GM18502 (cell line): Measurements from ENCODE around the gene UTP20.

ENCODE experiments used
- ATAC-seq: cut with Tn5 transposase; IDR thresholded peaks from one replicate; pipeline ENCODE4 v1.9.1; 2021; ENCODE audit warnings: mild to moderate bottlenecking; ENCODE audit not compliant: unreplicated experiment, poor library complexity

UTP20 gene

GRCh38 chr12:101280006-101280505 is at the start of gene UTP20:
Gene UTP20 (plus strand): TSS chr12:101280105. CDS start chr12:101280283, 178 bp downstream.
- ATAC-seq: peak; percentile 100

GRCh38 chr12:101230547-101230946 is 49.4 kb upstream of the UTP20 start:
- no peak for ATAC-seq

- no peak for ATAC-seq
Observed at GRCh38 chr12:101231636-101232035, 48.3 kb upstream of the UTP20 start.

GRCh38 chr12:101235686-101236085 is 44.2 kb upstream of the UTP20 start:
- ATAC-seq: no peak

- ATAC-seq: no peak
Observed at GRCh38 chr12:101238306-101238705, 41.6 kb upstream of the UTP20 start.

DNA sequence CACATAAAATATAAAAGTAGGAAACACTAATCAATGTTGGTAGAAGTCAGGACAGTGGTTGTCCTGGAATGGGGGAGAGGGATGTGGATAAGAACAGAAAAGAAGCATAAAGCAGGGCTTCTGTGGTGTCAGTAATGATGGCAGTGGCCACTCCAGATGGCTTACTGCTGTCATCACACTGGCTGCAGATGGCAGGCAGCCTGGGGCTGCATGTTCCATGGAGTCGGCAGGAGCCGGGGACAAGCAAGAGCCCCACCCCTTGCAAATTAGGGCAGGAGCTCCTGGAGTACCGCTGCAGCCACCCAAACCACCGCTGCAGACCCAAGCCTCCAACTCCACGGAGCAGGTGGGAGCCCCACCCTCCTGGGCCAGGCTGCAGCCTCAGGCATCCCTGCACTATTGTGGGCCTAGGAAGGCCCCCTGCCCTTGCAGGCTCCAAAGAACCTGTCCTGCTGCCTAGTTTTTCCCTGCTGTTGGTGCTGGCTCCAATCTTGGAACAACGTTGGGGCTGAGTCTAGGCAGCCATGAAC is 41.0 kb upstream of the UTP20 start:
- ATAC-seq: no peak

DNA sequence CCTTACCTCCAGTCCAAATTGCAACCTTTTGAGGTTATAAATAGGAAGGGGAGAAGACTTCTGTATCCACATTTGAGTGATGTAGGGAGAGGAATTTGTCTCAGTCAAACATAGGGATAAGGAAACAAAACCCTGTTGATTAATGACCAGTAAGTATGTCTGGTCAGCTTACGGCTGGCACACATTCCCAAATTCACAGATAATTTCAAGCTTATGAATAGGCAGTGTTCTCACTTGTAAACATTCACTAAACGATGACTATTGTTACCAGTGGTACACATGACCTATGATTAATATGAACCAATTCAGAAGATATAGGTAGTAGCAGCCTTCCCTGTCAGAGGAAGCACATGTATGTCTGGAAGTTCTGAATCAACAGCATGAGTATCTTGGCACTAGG is 36.8 kb upstream of the UTP20 start:
- ATAC-seq: no peak

- no peak for ATAC-seq
Observed at GRCh38 chr12:101243616-101244015, 36.3 kb upstream of the UTP20 start.

GRCh38 chr12:101256266-101256665 is 23.6 kb upstream of the UTP20 start:
- no peak for ATAC-seq

DNA sequence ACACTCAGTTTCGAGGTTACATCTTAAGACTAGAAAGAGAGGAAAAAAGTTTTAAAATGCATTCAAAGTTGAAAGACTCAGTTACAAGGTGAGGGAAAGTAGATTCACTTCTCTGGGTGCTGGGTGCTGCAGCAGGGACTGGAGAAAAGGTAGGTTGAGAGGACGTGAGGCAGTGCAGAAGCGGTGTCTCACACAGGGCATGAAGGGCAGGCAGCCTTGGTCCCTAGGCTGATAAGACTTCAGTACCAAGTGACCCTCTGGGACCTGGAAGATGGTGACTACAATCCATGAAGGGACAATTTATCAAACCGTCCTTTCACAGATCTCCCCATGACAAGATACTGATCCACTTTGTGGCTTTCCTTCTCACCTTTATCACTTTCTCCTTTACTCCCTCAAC is 22.5 kb upstream of the UTP20 start:
- no peak for ATAC-seq

DNA sequence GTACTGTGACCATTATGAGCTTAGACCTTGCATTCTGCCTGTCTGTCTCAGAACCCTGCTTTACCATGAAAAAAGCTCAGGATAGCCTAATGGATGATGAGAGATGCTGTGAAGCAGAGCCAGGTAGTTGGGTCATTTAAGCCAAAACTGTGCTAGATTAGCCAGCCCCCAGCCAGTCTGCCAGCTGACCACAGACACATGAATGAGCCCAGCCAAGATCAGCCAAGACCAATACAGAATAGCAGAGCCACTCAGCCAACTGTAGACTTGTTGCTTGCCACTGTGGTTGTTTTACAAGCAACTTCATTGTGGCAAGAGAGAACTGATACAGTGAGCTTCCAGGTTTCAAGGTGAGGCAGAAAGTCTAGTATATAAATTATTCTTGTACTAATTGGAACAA is 12.8 kb upstream of the UTP20 start:
- ATAC-seq: no peak

- no peak for ATAC-seq
Observed at GRCh38 chr12:101276433-101276832, 3.5 kb upstream of the UTP20 start.

DNA sequence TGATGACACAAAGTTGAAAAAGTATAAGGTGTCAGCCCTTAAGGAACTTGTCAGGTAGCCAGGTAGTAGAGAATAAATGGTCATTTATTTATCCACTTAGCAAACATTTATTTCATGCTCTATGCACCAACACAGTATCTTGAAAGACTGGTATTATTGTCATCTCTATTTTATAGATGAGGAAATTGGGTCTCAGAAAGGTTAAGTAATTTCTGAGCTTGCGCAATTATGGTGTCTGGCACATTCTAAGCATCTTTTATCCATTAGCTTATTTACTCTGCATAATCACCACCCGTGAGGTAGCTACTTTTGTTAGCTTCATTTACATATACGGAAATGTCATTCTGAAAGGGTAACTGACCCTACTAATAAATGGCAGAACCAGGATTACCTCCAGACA is 2.5 kb upstream of the UTP20 start:
- ATAC-seq: no peak

DNA sequence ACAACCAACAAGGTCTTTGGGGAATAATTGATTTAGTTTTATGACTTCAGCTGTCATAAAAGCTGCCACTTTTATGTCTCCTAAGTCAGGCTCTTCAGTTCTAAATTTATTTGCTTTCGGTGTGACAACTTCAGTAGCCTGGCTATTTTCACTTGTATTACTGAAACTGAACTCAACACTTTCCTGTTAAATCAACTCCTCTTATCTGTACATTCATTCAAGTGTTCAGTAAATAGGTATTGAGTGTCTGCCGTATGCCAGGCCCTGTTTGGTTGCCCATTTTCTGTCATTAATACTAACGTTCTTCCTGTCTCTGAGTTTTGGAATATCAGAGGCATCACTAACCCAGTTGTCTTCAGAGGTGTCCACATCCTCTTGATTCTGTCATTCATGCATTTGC is 7.5 kb downstream of the UTP20 start:
- no peak for ATAC-seq

DNA sequence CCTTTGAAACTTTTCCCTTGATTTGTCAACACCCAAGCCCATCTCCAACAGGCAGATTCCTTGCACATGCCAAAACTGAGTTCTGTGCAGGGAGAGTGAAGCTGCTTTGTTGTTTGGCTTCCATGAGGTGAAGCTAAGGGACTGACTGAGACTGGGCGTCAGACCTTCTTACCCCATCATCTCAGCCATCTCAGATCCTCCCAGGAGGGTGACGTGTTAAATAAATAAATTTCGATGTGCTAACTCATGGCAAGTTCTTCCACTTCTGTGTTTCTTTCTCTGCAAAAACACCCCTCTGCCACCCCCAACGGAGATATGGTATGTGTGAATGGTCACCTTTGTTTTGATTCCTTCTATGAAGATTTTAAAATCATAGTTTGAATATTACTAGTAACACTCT is 17.8 kb downstream of the UTP20 start:
- ATAC-seq: no peak

GRCh38 chr12:101298426-101298825 is 18.5 kb downstream of the UTP20 start:
- no peak for ATAC-seq

GRCh38 chr12:101299346-101299745 is 19.4 kb downstream of the UTP20 start:
- ATAC-seq: no peak

DNA sequence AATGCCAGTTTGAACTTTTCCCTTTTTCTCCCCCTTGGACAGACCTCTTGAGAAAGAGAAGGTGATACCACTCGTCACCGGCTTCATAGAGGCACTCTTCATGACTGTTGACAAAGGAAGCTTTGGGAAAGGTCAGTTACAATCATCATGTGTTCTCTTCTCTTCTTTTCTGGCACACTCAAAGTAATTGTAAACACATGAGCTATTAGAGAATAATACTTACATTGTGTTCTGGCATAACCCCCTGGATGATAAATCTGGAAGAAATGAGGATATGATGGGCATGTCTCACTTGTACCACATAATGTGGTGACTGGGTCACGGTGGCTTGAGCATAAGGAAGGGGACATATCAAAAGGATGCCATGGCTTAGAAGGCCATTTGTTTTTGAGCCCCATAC is 20.0 kb downstream of the UTP20 start:
- ATAC-seq: no peak

- ATAC-seq: no peak
Observed at GRCh38 chr12:101302741-101303140, 22.8 kb downstream of the UTP20 start.

DNA sequence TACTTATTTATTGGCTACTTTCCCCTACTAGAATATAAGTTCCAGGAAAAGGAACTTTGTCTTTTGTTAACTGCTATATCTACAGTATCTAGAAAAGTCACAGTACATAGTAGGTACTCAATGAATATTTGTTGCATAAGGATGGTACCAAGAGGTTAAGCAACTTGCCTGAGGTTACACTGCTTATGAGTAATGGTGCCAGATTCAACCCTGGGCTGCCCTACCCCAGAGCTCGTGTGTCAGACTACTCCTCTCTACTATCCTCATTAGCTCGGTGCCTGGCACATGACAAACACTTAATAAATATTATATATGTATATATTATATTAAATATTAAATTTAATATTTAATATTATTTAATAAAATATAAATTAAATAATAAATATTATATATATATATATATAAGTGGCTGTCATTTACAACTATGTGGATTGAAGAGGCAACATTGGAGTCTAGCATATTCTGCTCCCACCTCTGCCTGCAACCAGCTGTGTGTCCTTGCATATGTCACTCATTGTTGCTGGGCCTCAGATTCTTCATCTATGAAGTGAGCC is 25.4 kb downstream of the UTP20 start:
- ATAC-seq: no peak

DNA sequence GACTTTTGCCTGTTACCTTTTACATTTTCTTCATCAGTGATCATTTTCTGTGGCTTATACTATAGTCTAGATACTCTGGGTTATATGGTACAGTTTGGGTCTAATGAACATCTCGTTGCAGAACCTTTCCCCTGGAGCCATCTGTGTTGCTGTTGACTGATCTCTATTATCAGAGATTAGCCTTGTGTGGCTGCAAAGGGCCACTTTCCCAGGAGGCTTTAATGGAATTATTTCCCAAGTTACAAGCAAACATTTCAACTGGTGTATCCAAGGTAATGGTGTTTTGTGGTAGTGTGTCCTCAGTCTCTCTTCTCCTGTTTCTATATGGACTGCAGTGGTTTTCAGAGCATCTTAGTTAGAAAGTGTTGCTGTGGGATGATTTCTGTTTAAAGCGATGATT is 25.9 kb downstream of the UTP20 start:
- ATAC-seq: no peak

GRCh38 chr12:101322480-101322879 is 42.6 kb downstream of the UTP20 start:
- no peak for ATAC-seq
